PFSK-1 (cell line): Measurements from ENCODE around the gene EXOC7.

Source experiments
- POLR2AphosphoS5 ChIP-seq: IDR thresholded peaks from 2 replicates; pipeline ENCODE4 v1.6.1; 2012; ENCODE audit warnings: low read depth, mild to moderate bottlenecking, control low read depth, low read length, moderate library complexity
- REST ChIP-seq, 2 experiments: IDR thresholded peaks; 2 replicates each; pipeline versions ENCODE4 v1.6.1 to v1.8.0; 2011 to 2012; ENCODE audit warnings: low read depth in 2 of 2, low read length in 2 of 2, control low read depth in 1 of 2, inconsistent platforms in 1 of 2, mild to moderate bottlenecking in 1 of 2, moderate library complexity in 1 of 2; ENCODE audit not compliant: insufficient read depth in 1 of 2
- SIN3A ChIP-seq: IDR thresholded peaks from 2 replicates; pipeline ENCODE4 v1.6.1; 2012; ENCODE audit warnings: mild to moderate bottlenecking, low read length, moderate library complexity, borderline replicate concordance; ENCODE audit not compliant: insufficient read depth
- TAF1 ChIP-seq: IDR thresholded peaks from 2 replicates; pipeline ENCODE4 v1.6.1; 2012; ENCODE audit warnings: low read length, control low read depth, borderline replicate concordance; ENCODE audit not compliant: insufficient read depth

GRCh38 chr17:76147211-76148014, 43.8 kb upstream of the EXOC7 start:
- TF ChIP-seq REST (IDR thresholded peaks at IDR 0.05; ENCODE audit: insufficient read depth in 1 of 2, low read depth in 2 of 2, low read length in 2 of 2), result no peak
- TF ChIP-seq TAF1, result no peak
- TF ChIP-seq POLR2AphosphoS5, result no peak
- TF ChIP-seq SIN3A, result no peak
